Heart left ventricle (tissue), 16 donors: ENCODE measurements around the gene CARS2. TPM values are rescaled to one million over a fixed set of nuclear protein-coding genes. Genes with fewer than 3 reads are reported as not detected.
"Not testable (repeated sequence)": the region's sequence is repeated elsewhere in the genome, so short reads cannot be mapped to it uniquely, and the experiment has no call there.

ENCODE experiments used
- ATAC-seq, 4 donors: fragments of 200-7000 bp; cut with Tn5 transposase; one replicate each; pipeline ENCODE4 v1.9.1; 2020 to 2022; ENCODE audit warnings: moderate library complexity in 4 of 4, mild to moderate bottlenecking in 3 of 4, moderate number of reproducible peaks in 1 of 4
- DNase-seq, 5 donors: peaks; one replicate each; pipeline ENCODE4 v3.0.0-alpha.2; 2020
- H3K27ac ChIP-seq, 12 donors: fragments of 200-600 bp; sonication (generic) in 4 of 12; one replicate each; pipeline versions ENCODE4 v1.5.0 to v1.8.0; 2016 to 2022; ENCODE audit warnings: mild to moderate bottlenecking in 2 of 12
- H3K27me3 ChIP-seq, 9 donors: fragments of 200-600 bp; sonication (generic) in 2 of 9; one replicate each; pipeline versions ENCODE4 v1.5.1 to v1.8.0; 2016 to 2022; ENCODE audit warnings: mild to moderate bottlenecking in 3 of 9
- H3K36me3 ChIP-seq, 9 donors: fragments of 200-600 bp; sonication (generic) in 2 of 9; one replicate each; pipeline versions ENCODE4 v1.5.0 to v1.8.0; 2018 to 2022; ENCODE audit warnings: mild to moderate bottlenecking in 2 of 9
- H3K4me1 ChIP-seq, 12 donors: fragments of 200-600 bp; sonication (generic) in 4 of 12; one replicate each; pipeline versions ENCODE4 v1.5.0 to v1.8.0; 2016 to 2022; ENCODE audit warnings: mild to moderate bottlenecking in 3 of 12
- H3K4me3 ChIP-seq, 12 donors: fragments of 200-600 bp; sonication (generic) in 4 of 12; one replicate each; pipeline versions ENCODE4 v1.5.0 to v1.8.0; 2017 to 2022; ENCODE audit warnings: mild to moderate bottlenecking in 9 of 12, moderate library complexity in 4 of 12
- H3K9me3 ChIP-seq, 12 donors: fragments of 200-600 bp; sonication (generic) in 4 of 12; one replicate each; pipeline versions ENCODE4 v1.5.0 to v1.8.0; 2016 to 2022; ENCODE audit warnings: mild to moderate bottlenecking in 1 of 12
- POLR2A ChIP-seq, 2 donors: fragments of 450-650 bp; IDR thresholded peaks; one replicate each; pipeline ENCODE4 v1.6.1; 2017; ENCODE audit warnings: antibody characterized with exemption in 2 of 2, mild to moderate bottlenecking in 2 of 2, moderate library complexity in 2 of 2
- WGBS, 4 donors: extraction: QIAGEN DNeasy Blood & Tissue Kit in 2 of 4; methylation state at CpG; one replicate each; pipeline versions ENCODE4 v1.1.5 to v1.1.7; 2013 to 2018; 5-methylcytosine and 5-hydroxymethylcytosine counted together
- intact Hi-C, 10 donors: fragments of 100-400 bp; cut with DNase I; formaldehyde crosslinking; loops; one replicate each; pipeline versions ENCODE4 v1.11.1 to v1.14.2; 2022
- polyA plus RNA-seq, 2 donors: library from polyadenylated mRNA; stranded (reverse); fragments of 200-250 nt; gene quantifications; one replicate each; pipeline ENCODE4 v1.2.3, GENCODE V29; 2013
- total RNA-seq, 9 donors: library from RNA; depleted of rRNA in 2 of 9; stranded (reverse); fragments of >200 nt in 2 of 9; fragmentation: NEBNext Ultra II Directional in 3 of 9; extraction: Animal tissue kit (Norgen Biotek cat#: 25700) in 3 of 9; gene quantifications; one replicate each; pipeline versions ENCODE4 v1.1.0 to v1.2.4, GENCODE V29; 2016 to 2023
- TF ChIP-seq, protein P1 (sequence below), 12 donors: fragments of 200-600 bp; sonication (generic) in 4 of 12; IDR thresholded peaks; one replicate each; pipeline versions ENCODE4 v1.5.0 to v1.8.0; 2018 to 2022; ENCODE audit warnings: antibody characterized with exemption in 12 of 12, mild to moderate bottlenecking in 5 of 12
- donor health status: ischemic (EF 13 %, LVEDD 7.1; RV severe dilation, severe dysfunction).
- donor health status: healthy with polysubstance abuse.
- donor health status: DM: no; HTN: yes; CAD: no.
- donor health status: DM: no; HTN: no; CAD: no.
- donor health status: ischemic (EF 25% LVEDD 6.9; RV normal size, moderate dysfunction).
- donor health status: ischemic (EF 25% LVEDD 5.7; RV mildly dilated, moderate dysfunction).
- donor health status: healthy.
- donor health status: DM: yes; HTN: yes; CAD: no.
- donor health status: ischemic (EF 35%, LVEDD 5.7; RV mildly dilated, moderate dysfunction).
- donor health status: nonischemic (EF 11% LVEDD 7.7; RV severe dilation, severe dysfunction).
- donor health status: DM: yes; HTN: yes; CAD: no.
- donor health status: PGD.
- donor health status: ischemic (EF 29% LVEDD 5.4; RV normal size, mild dysfunction).
- donor health status: nonischemic (EF 23%, LVEDD 6.1; RV moderate dilation, normal function).

The CARS2 gene
- total and polyA plus RNA-seq, 11 donors: 35.4 to 78.5 (median 44.3) TPM

GRCh38 chr13:110610955-110611595 is 94.8 kb downstream of the CARS2 start:
- no peaks in the 10 kb centered on the region for H3K9me3 ChIP-seq
- no peak for ATAC-seq
- TF ChIP-seq POLR2A (IDR thresholded peaks at IDR 0.05): no peak
- TF ChIP-seq, protein P1, sequence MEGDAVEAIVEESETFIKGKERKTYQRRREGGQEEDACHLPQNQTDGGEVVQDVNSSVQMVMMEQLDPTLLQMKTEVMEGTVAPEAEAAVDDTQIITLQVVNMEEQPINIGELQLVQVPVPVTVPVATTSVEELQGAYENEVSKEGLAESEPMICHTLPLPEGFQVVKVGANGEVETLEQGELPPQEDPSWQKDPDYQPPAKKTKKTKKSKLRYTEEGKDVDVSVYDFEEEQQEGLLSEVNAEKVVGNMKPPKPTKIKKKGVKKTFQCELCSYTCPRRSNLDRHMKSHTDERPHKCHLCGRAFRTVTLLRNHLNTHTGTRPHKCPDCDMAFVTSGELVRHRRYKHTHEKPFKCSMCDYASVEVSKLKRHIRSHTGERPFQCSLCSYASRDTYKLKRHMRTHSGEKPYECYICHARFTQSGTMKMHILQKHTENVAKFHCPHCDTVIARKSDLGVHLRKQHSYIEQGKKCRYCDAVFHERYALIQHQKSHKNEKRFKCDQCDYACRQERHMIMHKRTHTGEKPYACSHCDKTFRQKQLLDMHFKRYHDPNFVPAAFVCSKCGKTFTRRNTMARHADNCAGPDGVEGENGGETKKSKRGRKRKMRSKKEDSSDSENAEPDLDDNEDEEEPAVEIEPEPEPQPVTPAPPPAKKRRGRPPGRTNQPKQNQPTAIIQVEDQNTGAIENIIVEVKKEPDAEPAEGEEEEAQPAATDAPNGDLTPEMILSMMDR (IDR thresholded peaks at IDR 0.05): no peak
- H3K27me3 ChIP-seq: peaks cover 0 to 10% (median 0%) of the 10 kb centered on the region in 9 donors
- intact Hi-C loops: loop anchor here in 2 of 10 donors (5.0 to 10.0 kb wide), 2 partner anchors 94 to 96 kb away; partner anchors contain the start of gene CARS2 (in 2 of the 2)
- WGBS, 4 donors: 85 to 88% (median 86%) methylated on average over 12 of the region's 12 CpGs
- no peaks in the 10 kb centered on the region for H3K36me3 ChIP-seq
- peaks cover 0 to 6% (median 4%) of the 10 kb centered on the region in 12 donors for H3K4me1 ChIP-seq
- no peak for DNase-seq
- H3K4me3 ChIP-seq: no peak overlapping the region
- H3K27ac ChIP-seq: no peak overlapping the region

- Histone ChIP-seq H3K27ac (no peak overlapping the region), H3K27me3 (peaks cover 0 to 10% (median 0%) of the 10 kb centered on the region in 9 donors), H3K36me3 (no peaks in the 10 kb centered on the region), H3K4me1 (no peaks in the 10 kb centered on the region), H3K4me3 (no peak overlapping the region), H3K9me3 (no peaks in the 10 kb centered on the region)
- no peak for TF ChIP-seq POLR2A (IDR thresholded peaks at IDR 0.05)
- TF ChIP-seq, protein P1 (IDR thresholded peaks at IDR 0.05): no peak
- intact Hi-C loops: no loop called here
- ATAC-seq (no peak), DNase-seq (no peak)
- 63 to 73% (median 68%) methylated on average over 3 of the region's 3 CpGs for WGBS, 4 donors
Observed at GRCh38 chr13:110607675-110608224, 98.2 kb downstream of the CARS2 start.

- WGBS, 4 donors: 92 to 96% (median 93%) methylated on average over 13 to 30 of the region's 33 CpGs; no CpG with 5 or more reads in 1 of the 4 donors
- H3K4me3 ChIP-seq, DNase-seq, ATAC-seq, H3K4me1 ChIP-seq, H3K27ac ChIP-seq, H3K9me3 ChIP-seq, H3K36me3 ChIP-seq, intact Hi-C loops: not testable (repeated sequence)
- peaks cover 0 to 10% (median 0%) of the 10 kb centered on the region in 9 donors for H3K27me3 ChIP-seq
Observed at GRCh38 chr13:110606281-110606680, 99.6 kb downstream of the CARS2 start.

DNA sequence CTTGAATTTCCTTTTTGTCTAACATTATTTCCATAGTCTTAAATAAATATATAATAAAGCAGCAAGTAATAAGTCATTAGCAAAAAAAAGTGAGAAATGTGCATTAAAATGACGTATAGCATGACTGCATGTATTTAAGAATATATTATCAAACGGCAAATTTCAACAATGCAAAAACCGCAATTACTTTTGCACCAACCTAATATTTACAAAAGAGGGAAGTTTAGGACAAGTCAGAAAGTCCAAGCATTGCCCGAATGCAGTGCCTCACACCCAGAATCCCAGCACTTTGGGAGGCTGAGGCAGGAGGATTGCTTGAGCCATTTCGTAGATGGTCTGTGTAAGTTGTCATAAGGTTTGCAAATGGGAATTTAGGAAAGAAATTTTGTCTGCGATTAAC is 100.8 kb downstream of the CARS2 start:
- no peak for DNase-seq
- no peaks in the 10 kb centered on the region for H3K9me3 ChIP-seq
- no peak for TF ChIP-seq POLR2A (IDR thresholded peaks at IDR 0.05)
- TF ChIP-seq, protein P1 (IDR thresholded peaks at IDR 0.05): no peak
- peaks cover 0 to 1% (median 0%) of the 10 kb centered on the region in 9 donors for H3K27me3 ChIP-seq
- no peak for ATAC-seq
- intact Hi-C loops: no loop called here
- H3K4me3 ChIP-seq: no peak overlapping the region
- WGBS, 4 donors: 93 to 96% (median 94%) methylated on average over 6 of the region's 6 CpGs
- no peak overlapping the region for H3K27ac ChIP-seq
- H3K4me1 ChIP-seq: peaks cover 0 to 5% (median 0%) of the 10 kb centered on the region in 12 donors
- H3K36me3 ChIP-seq: no peaks in the 10 kb centered on the region
